Measurements from ENCODE around the gene TTC16. TPM values are rescaled to one million over a fixed set of nuclear protein-coding genes. Genes with fewer than 3 reads are reported as not detected.

Gene TTC16
- total and polyA plus RNA-seq, 2 of the 8 experiments (the other 6 are each of a cell fraction or from before 2014, with no cell fraction given): 0.03 TPM; not detected in 1

- H3K79me2 ChIP-seq (ENCODE audit: control insufficient read depth in 1 of 2, insufficient read depth in 2 of 2, low read length in 2 of 2): no peaks in the 10 kb centered on the region
- DNase-seq (ENCODE audit: low read depth in 1 of 2, low spot score in 2 of 2): no peak
- ChIA-PET CTCF (ENCODE audit: partially characterized antibody) (interaction anchor here (1.9 to 14.6 kb wide), 3 partner anchors 16 to 35 kb away, joined by 7 to 227 read pairs (median 26); partner anchors contain the start of genes CDK9, SH2D3C and TOR2A), POLR2A (ENCODE audit: partially characterized antibody) (interaction anchor here (1.2 to 1.7 kb wide), 2 partner anchors 15 to 26 kb away, joined by 3 to 4 read pairs; no protein-coding TSS in a partner anchor)
- no peak overlapping the region for H4K91ac ChIP-seq (replicated peaks; ENCODE audit: insufficient read length, low read length)
- peaks cover 4 to 18% (median 8%) of the 10 kb centered on the region in 4 experiments for H3K4me1 ChIP-seq (replicated peaks in 1 of 4; ENCODE audit: control insufficient read depth in 3 of 4, insufficient read depth in 4 of 4, low read length in 3 of 4)
- no peak overlapping the region for H3K9ac ChIP-seq (replicated peaks in 1 of 4; ENCODE audit: extremely low read depth in 1 of 4, low read depth in 3 of 4, low read length in 3 of 4)
- no peaks in the 10 kb centered on the region for H3K27me3 ChIP-seq (replicated peaks in 1 of 4; ENCODE audit: control insufficient read depth in 3 of 4, extremely low read depth in 1 of 4, insufficient read depth in 3 of 4, low read length in 3 of 4)
- H2AK5ac ChIP-seq (ENCODE audit: low read depth, low read length): no peak overlapping the region
- H2AFZ ChIP-seq (ENCODE audit: low read length): no peak overlapping the region
- H2BK120ac ChIP-seq (replicated peaks; ENCODE audit: low read depth, low read length): no peak overlapping the region
- H2BK15ac ChIP-seq (ENCODE audit: low read length): no peak overlapping the region; the same call in 1 of the 2 replicates
- H3K23ac ChIP-seq (ENCODE audit: insufficient read length): no peak overlapping the region
- H3K14ac ChIP-seq (ENCODE audit: insufficient read length): no peak overlapping the region
- no peak overlapping the region for H3K27ac ChIP-seq (ENCODE audit: low read depth, low read length)
- H2BK12ac ChIP-seq (ENCODE audit: low read depth, low read length): no peak overlapping the region
- H4K5ac ChIP-seq (ENCODE audit: insufficient read length, low read depth, low read length): no peak overlapping the region
- no peak overlapping the region for H2BK5ac ChIP-seq (ENCODE audit: low read depth, low read length)
- H3K23me2 ChIP-seq (ENCODE audit: low read depth, low read length): no peaks in the 10 kb centered on the region; the same call in 1 of the 2 replicates
- no peaks in the 10 kb centered on the region for H3K79me1 ChIP-seq (ENCODE audit: low read depth, low read length)
- no peak overlapping the region for H3K4ac ChIP-seq (replicated peaks; ENCODE audit: insufficient read length, low read depth, low read length)
- no peak overlapping the region for H3K18ac ChIP-seq (ENCODE audit: extremely low read depth, low read length)
- TF ChIP-seq TAF1 (IDR thresholded peaks at IDR 0.05; ENCODE audit: low read depth, low read length): no peak
- 0 out of 2 replicates have a peak, but pooled peaks have one; percentile 29 for TF ChIP-seq KDM1A (IDR thresholded peaks at IDR 0.05; ENCODE audit: borderline replicate concordance, low read length)
- no peak for TF ChIP-seq RNF2 (IDR thresholded peaks at IDR 0.05; ENCODE audit: borderline replicate concordance, low read depth, low read length, missing control alignments, poor library complexity, severe bottlenecking)
- H2BK20ac ChIP-seq (ENCODE audit: low read length): no peak overlapping the region
- H4K8ac ChIP-seq (ENCODE audit: extremely low read depth, insufficient read depth, low read length): no peak overlapping the region
- H3K4me2 ChIP-seq (ENCODE audit: insufficient read depth in 1 of 2, low read depth in 2 of 2, low read length in 2 of 2): no peak overlapping the region
- no peaks in the 10 kb centered on the region for H3K36me3 ChIP-seq (ENCODE audit: control insufficient read depth in 2 of 4, insufficient read depth in 4 of 4, low read length in 3 of 4)
- H4K20me1 ChIP-seq (replicated peaks in 1 of 2; ENCODE audit: control insufficient read depth in 1 of 2, insufficient read depth in 2 of 2, low read length in 2 of 2): no peaks in the 10 kb centered on the region
- 92% methylated on average over 5 of the region's 5 CpGs; no CpG with 5 or more reads in 1 of the 2 experiments for WGBS, 2 experiments (ENCODE audit: extremely low coverage in 1 of 2, insufficient coverage in 1 of 2, insufficient read length in 1 of 2, insufficient replicate concordance in 2 of 2, low coverage in 1 of 2, low lambda C conversion rate in 2 of 2, missing lambda C conversion rate in 1 of 2)
- no peak overlapping the region for H3K56ac ChIP-seq (replicated peaks; ENCODE audit: insufficient read length, low read depth, low read length)
- no peak for FAIRE-seq
- no peaks in the 10 kb centered on the region for H3K9me3 ChIP-seq (ENCODE audit: insufficient read depth in 2 of 2, low read depth in 1 of 2, low read length in 1 of 2)
- H3K4me3 ChIP-seq (ENCODE audit: extremely low read depth in 1 of 4, insufficient read depth in 2 of 4, low read depth in 3 of 4, low read length in 4 of 4): no peak overlapping the region
Observed at GRCh38 chr9:127769101-127769500, 53.2 kb downstream of the TTC16 start.
